Endothelial cell of umbilical vein (primary cell): ENCODE results near the gene MBD2. TPM values are rescaled to one million over a fixed set of nuclear protein-coding genes. Genes with fewer than 3 reads are reported as not detected.

Experiments
- BruUV-seq: library from RNA; stranded (reverse); fragments of 400-500 nt; replicated peaks from 2 replicates; lab custom pipeline; 2021; lab: Mats Ljungman, UMichigan
- CTCF ChIA-PET: fragments of 300-600, 350-600 bp; sonication (Branson Sonifier 250); formaldehyde crosslinking; loops from one replicate; lab custom pipeline; 2021; ENCODE audit warnings: antibody characterized with exemption, inconsistent platforms; lab: Charles Lee
- POLR2A ChIA-PET: fragments of 300-600, 350-600 bp; sonication (Branson Sonifier 250); formaldehyde crosslinking; loops from one replicate; lab custom pipeline; 2021; ENCODE audit warnings: antibody characterized with exemption, inconsistent platforms; lab: Charles Lee
- DNase-seq: peaks from one replicate; pipeline ENCODE4 v3.0.0-alpha.2; 2011; ENCODE audit warnings: low read depth, low spot score
- FAIRE-seq: peaks from 2 replicates; lab custom pipeline; 2011; peaks lifted over from hg19 to GRCh38; lab: Jason Lieb, UNC
- H2AFZ ChIP-seq: 2 replicates; pipeline ENCODE4 v1.6.0; 2012; ENCODE audit warnings: low read depth, low read length, control low read depth, inconsistent platforms
- H3K27ac ChIP-seq: 2 replicates; pipeline ENCODE4 v1.5.1; 2011; ENCODE audit warnings: low read depth, mild to moderate bottlenecking, control low read depth, low read length, moderate library complexity; ENCODE audit not compliant: insufficient read depth
- H3K27me3 ChIP-seq, 2 experiments: 2 replicates each; pipeline versions ENCODE4 v1.6.0 to v1.6.1; 2011; ENCODE audit warnings: low read length in 2 of 2, mixed read lengths in 1 of 2; ENCODE audit not compliant: control insufficient read depth in 2 of 2, insufficient read depth in 2 of 2
- H3K36me3 ChIP-seq, 2 experiments: 2 replicates in 1 of 2; 3 replicates in 1 of 2; pipeline ENCODE4 v1.5.1; 2011; ENCODE audit warnings: low read length in 2 of 2, mild to moderate bottlenecking in 1 of 2, moderate library complexity in 1 of 2; ENCODE audit not compliant: control insufficient read depth in 2 of 2, insufficient read depth in 2 of 2; ENCODE audit errors: extremely low read depth in 1 of 2
- H3K4me1 ChIP-seq: 3 replicates; pipeline ENCODE4 v1.5.1; 2011; ENCODE audit warnings: mild to moderate bottlenecking, low read length; ENCODE audit not compliant: control insufficient read depth, insufficient read depth; ENCODE audit errors: extremely low read depth
- H3K4me2 ChIP-seq: 2 replicates; pipeline ENCODE4 v1.6.1; 2011; ENCODE audit warnings: low read length, control low read depth, mixed read lengths; ENCODE audit not compliant: insufficient read depth
- H3K4me3 ChIP-seq, 3 experiments: fragments of 200-600 bp in 1 of 3; sonication (generic), shearing (Covaris generic) in 1 of 3; replicated peaks in 1 of 3; 2 replicates each; pipeline ENCODE4 v1.5.1; 2011 to 2016; ENCODE audit warnings: control low read depth in 3 of 3, low read length in 3 of 3, mild to moderate bottlenecking in 2 of 3, inconsistent platforms in 1 of 3, low read depth in 1 of 3, moderate library complexity in 1 of 3; ENCODE audit not compliant: insufficient read depth in 1 of 3
- H3K79me2 ChIP-seq: 2 replicates; pipeline ENCODE4 v1.6.0; 2012; ENCODE audit warnings: low read length, inconsistent platforms; ENCODE audit not compliant: control insufficient read depth, insufficient read depth
- H3K9ac ChIP-seq: replicated peaks from 2 replicates; pipeline ENCODE3; 2011; ENCODE audit warnings: low read length, control low read depth; ENCODE audit not compliant: insufficient read depth; ENCODE audit errors: extremely low read depth
- H3K9me1 ChIP-seq: replicated peaks from 3 replicates; pipeline ENCODE4 v1.6.0; 2011; ENCODE audit warnings: mild to moderate bottlenecking, low read length; ENCODE audit not compliant: control insufficient read depth, insufficient read depth; ENCODE audit errors: extremely low read depth
- H3K9me3 ChIP-seq: replicated peaks from 2 replicates; pipeline ENCODE4 v1.5.1; 2012; ENCODE audit warnings: low read length, inconsistent platforms; ENCODE audit not compliant: control insufficient read depth, insufficient read depth
- H4K20me1 ChIP-seq: replicated peaks from 2 replicates; pipeline ENCODE3; 2011; ENCODE audit warnings: mild to moderate bottlenecking, low read length; ENCODE audit not compliant: control insufficient read depth, insufficient read depth; ENCODE audit errors: extremely low read depth
- EZH2 ChIP-seq: IDR thresholded peaks from 2 replicates; pipeline ENCODE4 v1.6.1; 2012; ENCODE audit warnings: borderline replicate concordance, low read depth, mild to moderate bottlenecking, moderate library complexity, low read length, inconsistent platforms; ENCODE audit not compliant: severe bottlenecking
- FOS ChIP-seq: IDR thresholded peaks from 2 replicates; pipeline ENCODE4 v1.6.1; 2011; ENCODE audit warnings: mild to moderate bottlenecking, low read length, moderate library complexity, borderline replicate concordance; ENCODE audit not compliant: insufficient read depth
- GATA2 ChIP-seq: IDR thresholded peaks from 2 replicates; pipeline ENCODE4 v1.7.0; 2011; ENCODE audit warnings: low read depth, mild to moderate bottlenecking, moderate library complexity, mixed read lengths, low read length; ENCODE audit not compliant: insufficient read length, insufficient read depth
- JUN ChIP-seq: IDR thresholded peaks from 2 replicates; pipeline ENCODE4 v1.6.1; 2011; ENCODE audit warnings: borderline replicate concordance, low read depth; ENCODE audit not compliant: insufficient read length, insufficient read depth
- MYC ChIP-seq: IDR thresholded peaks from one replicate; pipeline ENCODE4 v1.6.1; 2011; ENCODE audit warnings: mild to moderate bottlenecking, low read depth, low read length
- POLR2A ChIP-seq: IDR thresholded peaks from 2 replicates; pipeline ENCODE4 v1.6.1; 2012; ENCODE audit warnings: low read depth, mild to moderate bottlenecking, control low read depth, low read length
- POLR2AphosphoS5 ChIP-seq: IDR thresholded peaks from 2 replicates; pipeline ENCODE4 v1.6.1; 2012; ENCODE audit warnings: low read depth, mild to moderate bottlenecking, control low read depth, low read length, moderate library complexity; ENCODE audit not compliant: insufficient read depth
- dilution Hi-C: fragments of 300-500 bp; cut with MboI; formaldehyde crosslinking; loops from one replicate; pipeline ENCODE4 v1.15.0; 2019; ENCODE audit warnings: low sequenced_read_pairs; ENCODE audit not compliant: extremely low pct_ligation_motif_present
- intact Hi-C: fragments of 100-400 bp; cut with micrococcal nuclease; formaldehyde crosslinking; loops from one replicate; pipeline ENCODE4 v1.10.0; 2022
- polyA plus RNA-seq, 4 experiments: library from polyadenylated mRNA; depleted of rRNA in 3 of 4; stranded (reverse) in 3 of 4; unstranded in 1 of 4; fragments of >200 nt; gene quantifications; 2 replicates each; pipeline versions ENCODE4 v1.2.1 to v1.2.3, GENCODE V29; 2011 to 2012; ENCODE audit warnings: missing spikeins in 1 of 4
- total RNA-seq: library from RNA; stranded (reverse); gene quantifications from 2 replicates; pipeline ENCODE4 v1.2.3, GENCODE V29; 2021
- TF ChIP-seq, protein P1 (sequence below), 2 donors: IDR thresholded peaks; 1 replicate in 1 of 2; 2 replicates in 1 of 2; pipeline ENCODE4 v1.5.1; 2011; ENCODE audit warnings: low read length in 2 of 2, mild to moderate bottlenecking in 2 of 2, moderate library complexity in 2 of 2, control low read depth in 1 of 2, inconsistent platforms in 1 of 2, low read depth in 1 of 2; ENCODE audit not compliant: insufficient read depth in 1 of 2; ENCODE audit errors: extremely low read depth in 1 of 2
- TF ChIP-seq, protein P2 (sequence below): IDR thresholded peaks from 2 replicates; pipeline ENCODE4 v1.6.1; 2011; ENCODE audit not compliant: insufficient read depth, insufficient read length

Gene MBD2
- total and polyA plus RNA-seq, 2 donors (not counting 3 experiments of a cell fraction or from before 2014, with no cell fraction given), result 86.8 to 110 TPM

DNA sequence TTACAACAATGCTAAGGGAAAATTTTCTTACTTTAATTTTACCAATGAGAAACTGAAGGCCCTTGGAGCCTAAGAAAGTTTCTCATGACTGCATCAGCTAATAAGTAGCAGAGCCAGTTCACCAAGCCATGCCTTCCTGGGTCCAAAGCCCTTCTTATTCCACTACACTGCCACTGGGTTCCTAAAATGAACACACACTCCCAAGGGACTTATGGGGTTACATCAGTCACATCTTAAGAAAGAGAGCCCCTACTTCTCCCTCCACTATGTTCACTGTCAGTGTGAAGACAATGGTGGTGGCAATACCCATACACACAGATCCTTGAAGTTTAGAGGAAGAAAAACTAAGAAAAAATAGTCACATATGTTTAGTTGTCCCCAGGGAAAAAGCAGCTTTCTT, 20.6 kb downstream of the MBD2 start:
- dilution Hi-C loops (no loop called here), intact Hi-C loops (no loop called here)
- H3K4me2 ChIP-seq, result no peak overlapping the region
- no TSS peak for BruUV-seq
- H3K4me1 ChIP-seq, result peaks cover 5% of the 10 kb centered on the region
- FAIRE-seq (no peak), DNase-seq (no peak)
- no peaks in the 10 kb centered on the region for H3K9me3 ChIP-seq
- H3K36me3 ChIP-seq, result peaks cover 6 to 16% of the 10 kb centered on the region in 2 experiments
- no peak overlapping the region for H3K4me3 ChIP-seq
- no peaks in the 10 kb centered on the region for H3K9me1 ChIP-seq
- H3K9ac ChIP-seq, result no peak overlapping the region
- H3K79me2 ChIP-seq, result peaks cover 81% of the 10 kb centered on the region
- no peak overlapping the region for H2AFZ ChIP-seq
- TF ChIP-seq JUN (no peak), GATA2 (no peak), POLR2A (no peak), FOS (no peak), POLR2AphosphoS5 (no peak), EZH2 (no peak), MYC (no peak)
- TF ChIP-seq, protein P1, sequence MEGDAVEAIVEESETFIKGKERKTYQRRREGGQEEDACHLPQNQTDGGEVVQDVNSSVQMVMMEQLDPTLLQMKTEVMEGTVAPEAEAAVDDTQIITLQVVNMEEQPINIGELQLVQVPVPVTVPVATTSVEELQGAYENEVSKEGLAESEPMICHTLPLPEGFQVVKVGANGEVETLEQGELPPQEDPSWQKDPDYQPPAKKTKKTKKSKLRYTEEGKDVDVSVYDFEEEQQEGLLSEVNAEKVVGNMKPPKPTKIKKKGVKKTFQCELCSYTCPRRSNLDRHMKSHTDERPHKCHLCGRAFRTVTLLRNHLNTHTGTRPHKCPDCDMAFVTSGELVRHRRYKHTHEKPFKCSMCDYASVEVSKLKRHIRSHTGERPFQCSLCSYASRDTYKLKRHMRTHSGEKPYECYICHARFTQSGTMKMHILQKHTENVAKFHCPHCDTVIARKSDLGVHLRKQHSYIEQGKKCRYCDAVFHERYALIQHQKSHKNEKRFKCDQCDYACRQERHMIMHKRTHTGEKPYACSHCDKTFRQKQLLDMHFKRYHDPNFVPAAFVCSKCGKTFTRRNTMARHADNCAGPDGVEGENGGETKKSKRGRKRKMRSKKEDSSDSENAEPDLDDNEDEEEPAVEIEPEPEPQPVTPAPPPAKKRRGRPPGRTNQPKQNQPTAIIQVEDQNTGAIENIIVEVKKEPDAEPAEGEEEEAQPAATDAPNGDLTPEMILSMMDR (IDR thresholded peaks at IDR 0.05; ENCODE audit: extremely low read depth in 1 of 2, insufficient read depth in 1 of 2, low read depth in 1 of 2, low read length in 2 of 2), result no peak
- TF ChIP-seq, protein P2, sequence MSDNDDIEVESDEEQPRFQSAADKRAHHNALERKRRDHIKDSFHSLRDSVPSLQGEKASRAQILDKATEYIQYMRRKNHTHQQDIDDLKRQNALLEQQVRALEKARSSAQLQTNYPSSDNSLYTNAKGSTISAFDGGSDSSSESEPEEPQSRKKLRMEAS, result no peak
- no peaks in the 10 kb centered on the region for H3K27me3 ChIP-seq
- ChIA-PET CTCF (no interaction called here), POLR2A (no interaction called here)
- peaks cover 17% of the 10 kb centered on the region for H4K20me1 ChIP-seq
- no peak overlapping the region for H3K27ac ChIP-seq
